HG03097 (cell line): ENCODE results near the gene TOX2.

Experiments used
- ATAC-seq: cut with Tn5 transposase; IDR thresholded peaks from one replicate; pipeline ENCODE4 v1.9.1; 2021; ENCODE audit not compliant: unreplicated experiment, low FRiP score

Gene TOX2

DNA sequence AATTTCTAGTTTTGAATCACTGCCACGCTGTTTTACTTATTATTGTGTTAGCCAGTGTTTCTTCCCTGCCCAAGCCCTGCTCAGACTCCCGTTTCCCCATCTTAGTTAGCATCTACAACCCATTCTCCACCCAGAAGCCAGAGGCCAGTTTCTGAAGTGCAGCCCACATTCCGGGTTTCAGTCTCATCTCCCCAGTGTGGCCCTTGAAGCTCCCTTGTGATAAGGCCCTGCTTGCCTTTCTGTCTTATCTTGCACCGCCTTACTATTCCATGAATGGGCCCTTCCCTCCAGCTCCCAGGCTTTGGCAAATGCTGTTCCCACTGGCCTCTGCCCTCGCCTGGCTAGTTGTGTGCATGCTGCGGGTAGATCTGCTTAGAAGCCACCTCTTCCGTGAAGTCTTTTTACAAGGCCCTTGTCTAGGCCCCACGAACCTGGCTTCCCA lies 41.1 kb downstream of the TOX2 start:
- no peak for ATAC-seq

GRCh38 chr20:43957392-43957791 lies 42.7 kb downstream of the TOX2 start:
- ATAC-seq: no peak

- ATAC-seq: no peak
These were observed 44.0 kb downstream of the TOX2 start for GRCh38 chr20:43958626-43959025.

GRCh38 chr20:43959079-43959919 lies 44.6 kb downstream of the TOX2 start:
- no peak for ATAC-seq

DNA sequence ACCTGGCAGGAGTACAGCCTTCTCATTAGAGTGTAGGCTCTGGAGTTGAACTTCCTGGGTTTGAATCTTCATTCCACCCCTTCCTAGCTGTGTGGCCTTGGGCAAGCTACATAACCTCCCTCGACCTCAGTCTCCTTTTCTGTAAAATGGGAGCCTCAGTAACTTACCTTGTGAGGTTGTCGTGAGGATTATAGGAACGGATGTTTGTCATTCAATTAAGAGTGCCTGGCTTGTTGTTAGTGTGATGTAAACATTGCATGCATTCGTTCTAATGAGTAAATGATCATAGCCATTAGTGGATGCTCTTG lies 45.2 kb downstream of the TOX2 start:
- no peak for ATAC-seq

DNA sequence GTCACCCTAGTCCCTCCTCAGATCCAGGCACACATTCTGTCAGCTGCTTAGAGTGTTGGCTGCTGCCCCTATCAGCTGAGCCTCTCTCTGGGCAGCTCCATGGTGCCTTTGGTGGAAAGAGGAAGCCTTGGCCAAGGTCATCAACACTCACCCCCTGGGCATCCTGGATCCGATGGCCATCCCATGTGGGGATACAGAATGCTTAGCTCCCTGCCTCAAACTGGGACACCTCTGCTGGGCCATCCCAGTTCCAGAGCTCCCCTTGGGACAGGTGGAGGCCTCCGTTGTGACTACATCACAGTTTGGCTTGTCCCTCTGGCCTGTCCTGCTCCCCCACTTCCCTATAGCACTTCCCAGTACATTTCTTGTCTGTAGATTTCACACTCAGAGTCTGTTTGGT lies 45.6 kb downstream of the TOX2 start:
- no peak for ATAC-seq

DNA sequence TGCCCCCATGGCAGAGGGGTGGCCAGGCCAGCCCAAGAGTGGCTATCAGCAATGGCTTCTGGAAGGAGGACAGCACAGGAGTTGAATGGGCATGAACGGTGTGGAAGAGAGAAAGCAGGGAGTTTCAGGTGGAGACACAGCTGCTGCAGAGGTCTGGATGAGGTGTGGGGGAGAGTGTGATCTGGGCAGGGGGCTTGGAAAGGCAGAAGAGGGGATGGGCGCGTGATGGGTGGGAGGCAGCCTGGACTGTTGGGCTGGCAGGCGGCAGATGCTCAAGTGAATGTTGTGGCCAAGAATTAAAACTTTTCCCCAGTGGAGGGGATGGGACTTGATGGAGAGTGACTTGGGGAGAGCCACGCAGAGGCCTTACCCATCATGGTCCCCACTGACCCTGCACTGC lies 46.5 kb downstream of the TOX2 start:
- no peak for ATAC-seq

DNA sequence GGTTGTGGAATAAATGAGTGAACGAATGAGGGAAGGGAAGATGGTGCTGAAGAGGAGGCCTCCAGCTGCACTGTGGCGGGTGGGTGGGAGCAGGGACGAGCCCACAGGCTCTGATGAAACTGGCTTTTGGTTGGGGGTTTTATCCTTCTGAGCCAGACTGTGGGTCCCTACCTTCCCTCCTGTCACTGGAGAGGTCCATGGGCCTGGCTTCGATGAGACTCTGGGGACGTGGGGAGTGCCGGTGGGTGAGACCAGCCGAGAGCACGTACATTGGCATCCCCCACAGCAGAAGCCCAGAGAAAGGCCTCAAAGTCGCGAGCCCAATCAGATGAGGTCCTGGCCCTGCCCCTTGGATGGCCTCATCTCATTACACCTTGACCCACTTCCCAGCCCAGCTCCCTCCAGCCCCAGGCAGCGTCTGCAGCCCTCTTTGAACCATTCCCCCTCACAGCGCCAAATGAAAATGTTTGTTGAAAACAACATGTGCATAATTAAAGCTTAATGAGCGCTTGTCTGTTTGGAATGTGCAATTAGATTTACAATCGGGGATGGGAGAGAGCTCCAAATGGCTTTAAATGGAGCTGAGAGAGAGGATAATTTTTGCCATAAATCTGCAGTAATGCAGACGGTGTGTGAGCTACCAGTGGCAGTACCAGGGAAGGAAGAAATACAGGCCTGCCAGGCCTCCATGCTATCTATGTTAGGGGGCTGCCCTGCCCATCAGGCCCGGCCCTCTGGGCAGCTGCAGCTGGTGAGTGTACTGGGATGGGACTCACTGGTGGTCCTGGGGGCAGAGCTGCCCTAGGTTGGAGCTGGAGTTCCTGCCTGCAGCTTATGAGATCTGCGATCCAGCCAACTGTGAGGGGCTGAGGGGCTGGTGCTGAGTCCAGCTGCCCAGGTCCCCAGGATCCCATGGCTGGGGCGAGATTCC lies 47.2 kb downstream of the TOX2 start:
- ATAC-seq: no peak

- ATAC-seq: no peak
These were observed 47.9 kb downstream of the TOX2 start for GRCh38 chr20:43962530-43962929.

DNA sequence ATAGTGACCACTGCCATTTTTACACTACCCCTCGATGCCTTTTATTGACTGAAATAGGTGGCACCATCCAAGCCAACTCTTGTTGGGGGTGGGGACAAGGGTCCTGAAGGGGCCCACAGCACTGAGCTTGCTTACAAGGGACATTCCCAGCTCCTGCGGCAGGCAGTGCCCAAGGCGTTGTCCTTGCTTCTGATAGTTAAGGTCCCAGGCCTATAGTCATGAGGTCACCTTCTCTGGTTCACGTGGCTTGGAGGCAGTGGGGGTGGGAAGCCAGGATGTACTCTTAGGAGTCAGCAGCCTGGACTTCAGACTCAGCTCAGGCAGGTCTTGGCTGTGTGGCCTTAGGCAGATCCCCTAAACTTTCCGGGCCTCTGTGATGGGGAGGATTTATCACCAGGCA lies 48.6 kb downstream of the TOX2 start:
- no peak for ATAC-seq

- ATAC-seq: no peak
These were observed 49.5 kb downstream of the TOX2 start for GRCh38 chr20:43963872-43964791.

DNA sequence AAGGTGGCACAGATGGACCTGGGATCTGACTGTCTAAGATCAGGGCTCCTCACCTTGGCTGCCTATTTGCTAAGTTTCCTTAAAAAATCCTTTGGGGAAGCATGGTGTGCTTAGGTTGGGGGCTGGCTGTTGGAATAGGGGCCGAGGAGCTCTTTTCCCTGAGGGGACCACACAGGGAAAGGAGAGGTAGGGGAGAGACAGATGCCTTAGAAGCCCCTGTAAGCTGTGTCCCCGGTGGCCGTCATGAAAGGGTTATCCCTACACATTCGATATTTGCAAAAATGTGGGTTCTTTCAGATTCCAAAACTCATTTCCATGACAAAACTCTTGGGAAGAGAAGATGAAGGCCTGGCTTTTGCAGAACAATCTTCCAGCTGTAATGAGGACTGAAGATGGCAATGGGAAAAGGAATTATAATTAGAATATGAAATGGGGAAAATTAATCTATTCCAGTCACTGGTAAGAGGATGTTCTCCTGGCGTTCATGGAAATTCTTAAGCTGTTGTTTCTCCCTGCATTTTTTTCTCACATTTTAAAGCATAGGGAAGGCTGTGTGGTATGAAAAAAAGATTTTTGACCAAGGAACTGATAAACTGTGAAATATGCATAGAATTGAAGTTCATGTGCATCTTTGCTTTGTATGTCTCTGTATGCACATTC lies 53.8 kb downstream of the TOX2 start:
- no peak for ATAC-seq

DNA sequence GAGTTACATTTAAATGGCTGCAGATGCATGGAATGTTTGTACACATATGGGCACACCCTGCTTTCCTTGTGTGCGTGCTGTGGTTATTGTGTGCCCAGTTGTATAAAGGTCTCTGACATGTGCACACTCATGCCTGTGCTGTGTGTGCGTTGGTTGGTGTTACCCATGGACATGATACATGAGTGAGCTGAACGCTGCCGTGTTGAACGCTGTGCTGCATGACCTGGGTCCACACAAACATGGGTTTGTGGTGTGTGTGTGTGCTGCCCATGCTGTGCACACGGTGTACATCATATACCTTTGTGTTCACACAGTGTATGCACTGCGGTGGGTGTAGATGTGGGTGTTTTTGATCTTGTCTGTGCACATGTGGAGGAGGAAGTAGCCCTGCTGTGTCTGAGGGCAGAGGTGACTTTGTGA lies 54.4 kb downstream of the TOX2 start:
- ATAC-seq: no peak

- no peak for ATAC-seq
These were observed 55.0 kb downstream of the TOX2 start for GRCh38 chr20:43969501-43970182.

- no peak for ATAC-seq
These were observed 56.6 kb downstream of the TOX2 start for GRCh38 chr20:43971267-43971666.

DNA sequence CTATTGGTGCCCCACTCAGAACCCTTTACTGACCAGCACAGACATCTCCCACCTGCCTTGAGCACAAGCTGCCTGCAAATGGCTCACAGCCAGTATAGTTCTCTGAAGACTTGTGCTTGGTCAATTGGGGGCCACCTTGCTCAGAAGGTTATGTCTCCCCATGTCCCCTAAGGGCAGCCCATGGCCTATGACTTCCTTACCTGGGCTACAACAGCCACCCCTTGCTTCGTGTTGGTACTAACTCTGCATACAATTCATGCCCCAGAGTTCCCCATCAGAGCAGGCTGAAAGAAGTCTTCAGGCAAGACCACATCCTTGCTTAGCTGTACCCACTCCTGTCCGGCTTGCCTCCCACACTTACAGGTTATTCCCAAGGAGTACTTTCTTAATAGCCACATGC lies 57.4 kb downstream of the TOX2 start:
- ATAC-seq: no peak

DNA sequence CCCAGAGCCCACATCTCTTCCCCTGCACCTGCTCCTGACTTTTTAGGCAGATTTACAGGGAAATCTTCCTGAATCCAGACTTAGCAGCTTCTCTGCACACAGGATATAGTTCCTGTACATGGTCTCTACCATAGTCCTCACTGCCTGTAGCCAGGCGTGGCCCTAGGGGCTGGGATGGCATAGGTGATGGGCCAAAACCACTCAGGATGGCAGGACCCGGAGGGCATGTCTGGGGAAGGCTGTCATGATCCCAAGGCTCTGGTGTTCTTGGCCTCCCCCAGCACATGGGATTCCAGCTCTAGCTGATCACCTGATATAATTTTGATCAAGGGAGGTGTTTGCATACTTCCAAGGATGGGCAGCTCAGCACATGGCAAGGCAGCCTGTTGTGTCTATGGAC lies 58.0 kb downstream of the TOX2 start:
- no peak for ATAC-seq

DNA sequence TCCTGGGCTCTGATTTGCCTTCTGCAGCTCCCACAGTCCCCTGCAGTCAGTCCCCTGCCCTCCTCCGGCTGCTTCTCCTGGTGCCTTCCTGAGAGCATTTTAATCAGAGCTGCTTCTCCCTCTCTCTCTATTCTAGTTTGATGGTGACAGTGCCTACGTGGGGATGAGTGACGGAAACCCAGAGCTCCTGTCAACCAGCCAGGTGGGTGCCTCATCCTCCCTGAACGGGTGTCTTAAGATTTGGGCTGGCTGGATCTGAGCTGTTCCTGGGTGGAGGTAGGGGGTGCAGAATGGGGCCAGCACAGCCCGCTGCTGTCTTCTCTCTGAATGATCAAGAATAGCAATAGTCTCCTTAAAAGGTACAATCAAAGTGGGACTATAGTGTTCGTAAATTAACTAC lies 58.6 kb downstream of the TOX2 start:
- ATAC-seq: no peak

- ATAC-seq: no peak
These were observed 59.2 kb downstream of the TOX2 start for GRCh38 chr20:43973671-43974450.
